ENCODE data around the gene POTEC. TPM values are rescaled to one million over a fixed set of nuclear protein-coding genes. Genes with fewer than 3 reads are reported as not detected.
"Not testable (repeated sequence)": the region's sequence is repeated elsewhere in the genome, so short reads cannot be mapped to it uniquely, and the experiment has no call there.

POTEC gene
- not detected in 2 replicates for total RNA-seq
- long read RNA-seq, result 0 reads

DNA sequence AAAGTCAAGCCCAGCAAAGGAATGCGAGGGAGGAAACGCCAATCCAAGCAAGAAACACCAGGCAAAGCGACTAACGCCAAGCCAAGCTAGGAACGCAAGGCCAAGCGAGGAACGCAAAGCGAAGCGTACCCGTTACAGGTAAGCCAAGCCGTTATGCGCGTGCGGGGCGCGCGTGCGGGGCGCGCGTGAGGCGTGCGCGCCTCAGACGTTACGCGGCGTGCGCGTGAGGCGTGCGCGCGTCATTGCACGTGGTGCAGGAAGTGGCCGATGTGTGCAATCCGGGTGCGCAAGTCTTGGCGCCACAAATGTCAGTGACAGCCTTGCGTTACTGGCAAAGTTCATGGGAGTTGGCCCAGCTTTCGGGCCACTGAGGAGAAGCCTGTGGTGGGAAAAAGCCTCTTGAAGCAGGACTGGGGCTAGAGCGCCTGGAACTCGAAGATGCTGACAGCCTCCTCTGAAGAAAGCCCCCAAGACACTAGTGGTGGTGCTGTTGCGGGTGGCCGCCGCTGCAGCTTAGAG lies at the start of gene POTEC:
POTEC (minus strand) TSS at position 155 of the 519 bp plus-strand sequence. CDS start 454 bp downstream, outside the sequence.
- H3K4me3 Mint-ChIP-seq (ENCODE audit: low read depth); H3K27me3 Mint-ChIP-seq; H3K4me1 Mint-ChIP-seq (ENCODE audit: low read depth); H3K36me3 Mint-ChIP-seq (ENCODE audit: insufficient read depth); H3K9me3 Mint-ChIP-seq (ENCODE audit: low read depth); DNase-seq (ENCODE audit: low spot score, unreplicated experiment); H3K27ac Mint-ChIP-seq: not testable (repeated sequence)

DNA sequence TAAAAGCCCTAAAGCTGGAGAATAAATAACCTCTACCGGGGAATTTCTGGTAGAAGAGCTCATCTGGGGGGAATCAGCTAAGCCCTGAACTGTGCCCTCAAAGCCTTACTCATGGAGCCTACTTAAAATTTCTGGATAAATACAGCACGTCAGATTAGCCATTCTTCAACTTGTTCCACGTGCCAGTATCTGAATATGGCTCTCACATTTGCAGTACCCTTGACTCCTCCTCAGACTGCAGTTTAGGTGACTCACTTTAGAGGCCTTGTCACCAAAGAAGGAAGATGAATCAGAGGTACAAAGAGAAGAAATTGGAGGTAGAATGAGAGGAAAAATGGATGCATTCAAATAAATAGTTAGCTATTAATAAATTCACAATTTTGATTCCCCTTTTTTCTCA lies 34.6 kb upstream of the POTEC start:
- TF ChIP-seq, protein P1, sequence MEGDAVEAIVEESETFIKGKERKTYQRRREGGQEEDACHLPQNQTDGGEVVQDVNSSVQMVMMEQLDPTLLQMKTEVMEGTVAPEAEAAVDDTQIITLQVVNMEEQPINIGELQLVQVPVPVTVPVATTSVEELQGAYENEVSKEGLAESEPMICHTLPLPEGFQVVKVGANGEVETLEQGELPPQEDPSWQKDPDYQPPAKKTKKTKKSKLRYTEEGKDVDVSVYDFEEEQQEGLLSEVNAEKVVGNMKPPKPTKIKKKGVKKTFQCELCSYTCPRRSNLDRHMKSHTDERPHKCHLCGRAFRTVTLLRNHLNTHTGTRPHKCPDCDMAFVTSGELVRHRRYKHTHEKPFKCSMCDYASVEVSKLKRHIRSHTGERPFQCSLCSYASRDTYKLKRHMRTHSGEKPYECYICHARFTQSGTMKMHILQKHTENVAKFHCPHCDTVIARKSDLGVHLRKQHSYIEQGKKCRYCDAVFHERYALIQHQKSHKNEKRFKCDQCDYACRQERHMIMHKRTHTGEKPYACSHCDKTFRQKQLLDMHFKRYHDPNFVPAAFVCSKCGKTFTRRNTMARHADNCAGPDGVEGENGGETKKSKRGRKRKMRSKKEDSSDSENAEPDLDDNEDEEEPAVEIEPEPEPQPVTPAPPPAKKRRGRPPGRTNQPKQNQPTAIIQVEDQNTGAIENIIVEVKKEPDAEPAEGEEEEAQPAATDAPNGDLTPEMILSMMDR (IDR thresholded peaks at IDR 0.05; ENCODE audit: unreplicated experiment), result no peak
- peaks cover 32% of the 10 kb centered on the region for H3K9me3 Mint-ChIP-seq (ENCODE audit: low read depth)
- no peak overlapping the region for H3K27ac Mint-ChIP-seq
- no peak for DNase-seq (ENCODE audit: low spot score, unreplicated experiment)
- no peaks in the 10 kb centered on the region for H3K4me1 Mint-ChIP-seq (ENCODE audit: low read depth)
- no peaks in the 10 kb centered on the region for H3K36me3 Mint-ChIP-seq (ENCODE audit: insufficient read depth)
- no peaks in the 10 kb centered on the region for H3K27me3 Mint-ChIP-seq
- no peak overlapping the region for H3K4me3 Mint-ChIP-seq (ENCODE audit: low read depth)

DNA sequence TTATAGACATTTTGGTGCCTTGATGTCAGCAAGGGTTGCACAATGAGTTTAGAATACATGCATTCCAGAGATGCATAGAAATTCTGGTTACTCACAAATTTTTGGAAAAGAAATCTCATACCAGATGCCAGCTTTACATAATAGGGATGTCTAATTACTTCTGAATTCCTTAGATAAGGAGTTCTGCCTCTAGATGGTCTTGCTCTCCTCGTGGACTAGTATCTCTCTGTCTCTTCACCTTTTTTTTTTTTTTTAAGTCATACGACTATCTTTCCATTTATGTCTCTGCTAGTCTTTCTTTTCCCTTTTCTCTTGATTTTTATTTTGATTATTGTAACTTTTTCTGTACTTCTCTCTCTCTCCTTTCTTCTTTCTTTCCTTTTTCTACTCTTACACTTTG lies 16.1 kb upstream of the POTEC start:
- H3K9me3 Mint-ChIP-seq (ENCODE audit: low read depth); H3K36me3 Mint-ChIP-seq (ENCODE audit: insufficient read depth); H3K4me3 Mint-ChIP-seq (ENCODE audit: low read depth); DNase-seq (ENCODE audit: low spot score, unreplicated experiment); H3K27ac Mint-ChIP-seq; H3K27me3 Mint-ChIP-seq; H3K4me1 Mint-ChIP-seq (ENCODE audit: low read depth): not testable (repeated sequence)

DNA sequence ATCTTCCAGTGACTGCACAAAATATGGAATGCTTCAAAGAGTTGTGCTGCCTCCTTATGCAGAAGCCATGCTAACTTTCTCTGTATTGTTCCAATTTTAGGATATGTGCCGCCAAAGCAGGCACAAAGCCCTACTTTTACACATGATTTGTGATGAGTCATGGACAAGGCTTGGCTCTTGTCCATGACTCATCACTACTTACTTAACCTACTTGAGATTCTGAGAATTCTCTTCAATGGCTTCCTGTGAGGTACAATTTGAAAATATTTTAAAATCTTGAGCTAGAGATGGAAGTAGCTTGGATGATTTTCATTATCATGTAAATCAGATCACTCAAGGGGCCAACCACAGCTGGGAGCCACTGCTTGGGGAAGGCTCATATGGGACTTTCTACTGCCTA lies 11.7 kb downstream of the POTEC start:
- not testable (repeated sequence) for H3K27me3 Mint-ChIP-seq; H3K27ac Mint-ChIP-seq; H3K36me3 Mint-ChIP-seq (ENCODE audit: insufficient read depth); H3K4me1 Mint-ChIP-seq (ENCODE audit: low read depth); DNase-seq (ENCODE audit: low spot score, unreplicated experiment); H3K9me3 Mint-ChIP-seq (ENCODE audit: low read depth); H3K4me3 Mint-ChIP-seq (ENCODE audit: low read depth)

DNA sequence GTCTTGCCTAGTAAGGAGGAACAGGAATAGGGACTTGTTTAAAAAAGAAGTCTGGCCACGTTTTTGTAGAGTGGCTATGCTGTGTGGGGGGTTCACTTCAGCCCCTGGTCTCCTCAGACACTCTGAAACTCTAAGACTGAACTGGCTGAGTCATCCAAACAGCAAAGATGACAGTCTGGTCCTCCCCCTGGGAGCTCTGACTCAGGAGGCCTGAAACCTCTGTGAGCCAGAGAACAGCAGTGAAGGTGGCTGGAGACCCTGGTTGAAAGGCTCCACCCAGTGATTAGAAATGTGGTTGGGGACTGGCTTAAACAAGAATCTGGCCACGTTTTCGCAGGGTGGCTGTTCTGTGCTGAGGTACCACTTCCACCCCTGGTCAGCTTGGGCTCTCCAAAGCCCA lies 32.7 kb downstream of the POTEC start:
- H3K36me3 Mint-ChIP-seq (ENCODE audit: insufficient read depth); H3K27ac Mint-ChIP-seq; H3K4me3 Mint-ChIP-seq (ENCODE audit: low read depth): not testable (repeated sequence)

DNA sequence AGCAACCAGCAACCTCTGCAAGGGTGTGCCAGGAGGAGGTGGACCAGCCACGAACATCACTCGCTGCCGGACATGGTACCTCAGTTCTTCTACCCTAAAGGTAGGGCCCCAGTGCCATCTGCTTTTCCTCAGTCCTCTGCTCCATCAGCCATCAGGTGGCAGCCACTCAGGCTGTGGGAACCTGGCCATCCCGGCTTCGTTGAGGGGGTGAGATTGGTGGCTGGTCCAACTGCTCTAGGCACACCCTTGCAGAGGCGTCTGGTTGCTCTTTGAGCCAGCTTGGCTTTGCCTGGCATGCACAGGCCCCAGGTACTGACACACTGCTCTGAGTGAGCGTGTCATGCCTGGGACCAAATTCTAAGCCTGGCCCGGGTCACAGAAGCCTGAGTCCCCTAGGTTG lies 39.7 kb downstream of the POTEC start:
- not testable (repeated sequence) for DNase-seq (ENCODE audit: low spot score, unreplicated experiment); H3K36me3 Mint-ChIP-seq (ENCODE audit: insufficient read depth); H3K4me3 Mint-ChIP-seq (ENCODE audit: low read depth); H3K27ac Mint-ChIP-seq; H3K27me3 Mint-ChIP-seq; H3K4me1 Mint-ChIP-seq (ENCODE audit: low read depth)
- H3K9me3 Mint-ChIP-seq (ENCODE audit: low read depth), result peaks cover 14% of the 10 kb centered on the region

More for the DNA sequence above, 32.7 kb downstream of the POTEC start:
- H3K27me3 Mint-ChIP-seq; DNase-seq (ENCODE audit: low spot score, unreplicated experiment); H3K4me1 Mint-ChIP-seq (ENCODE audit: low read depth): not testable (repeated sequence)
- peaks cover 17% of the 10 kb centered on the region for H3K9me3 Mint-ChIP-seq (ENCODE audit: low read depth)

DNA sequence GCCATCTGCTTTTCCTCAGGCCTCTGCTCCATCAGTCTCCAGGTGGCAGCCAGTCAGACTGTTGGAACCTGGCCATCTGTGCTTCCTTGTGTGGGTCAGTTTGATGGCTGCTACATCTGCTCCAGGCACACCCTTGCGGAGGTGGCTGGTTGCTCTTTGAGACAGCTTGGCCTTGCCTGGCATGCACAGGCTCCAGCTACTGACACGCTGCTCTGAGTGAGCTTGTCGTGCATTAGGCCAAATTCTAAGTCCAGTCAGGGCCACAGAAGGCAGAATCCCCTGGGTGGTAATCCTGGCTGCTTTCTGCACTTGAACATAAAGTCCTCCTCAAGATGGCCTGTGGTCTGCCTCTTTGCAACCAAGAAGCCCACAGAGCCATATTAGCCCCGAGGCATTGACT lies 41.5 kb downstream of the POTEC start:
- not testable (repeated sequence) for H3K27ac Mint-ChIP-seq; H3K27me3 Mint-ChIP-seq; H3K9me3 Mint-ChIP-seq (ENCODE audit: low read depth); H3K36me3 Mint-ChIP-seq (ENCODE audit: insufficient read depth); H3K4me1 Mint-ChIP-seq (ENCODE audit: low read depth); H3K4me3 Mint-ChIP-seq (ENCODE audit: low read depth); DNase-seq (ENCODE audit: low spot score, unreplicated experiment)

DNA sequence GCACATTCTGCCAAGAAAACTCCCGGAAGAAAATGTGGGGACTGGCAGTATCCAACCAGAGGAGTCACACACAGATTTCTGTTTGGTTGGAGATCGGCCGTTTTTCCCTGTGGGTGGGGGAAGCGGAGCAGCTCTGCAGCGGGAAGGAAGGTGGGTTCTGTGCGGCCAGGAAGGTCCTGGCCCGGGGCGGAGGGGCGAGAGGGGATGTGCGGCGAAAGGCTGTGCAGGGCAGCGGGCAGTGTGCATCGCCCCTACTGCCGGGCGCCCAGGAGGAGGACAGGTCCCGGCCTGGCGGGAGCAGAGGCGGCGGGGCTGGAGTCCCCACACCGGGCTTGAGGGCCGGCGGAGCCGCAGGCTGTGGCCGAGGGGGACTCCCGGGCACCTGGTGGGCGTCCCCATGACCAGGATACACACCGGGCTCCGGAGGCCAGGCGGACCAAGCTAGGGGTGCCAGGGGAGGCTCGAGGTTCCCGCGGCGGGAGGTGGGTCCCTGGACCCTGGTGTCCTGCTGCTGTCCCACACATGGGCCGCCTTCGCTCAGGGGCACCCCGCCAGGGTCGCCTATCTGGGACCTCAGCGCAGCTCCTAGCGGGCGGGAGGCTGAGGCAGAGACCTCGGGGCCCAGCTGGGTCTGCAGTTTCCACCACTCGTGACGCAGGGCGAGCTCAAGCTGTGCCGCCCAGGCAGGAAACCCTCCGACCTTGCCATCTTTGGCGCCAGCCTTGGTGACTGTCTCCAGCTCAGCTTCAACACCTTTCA lies 54.0 kb downstream of the POTEC start:
- H3K27ac Mint-ChIP-seq; H3K4me1 Mint-ChIP-seq (ENCODE audit: low read depth); H3K36me3 Mint-ChIP-seq (ENCODE audit: insufficient read depth); DNase-seq (ENCODE audit: low spot score, unreplicated experiment); H3K27me3 Mint-ChIP-seq; H3K4me3 Mint-ChIP-seq (ENCODE audit: low read depth): not testable (repeated sequence)
- H3K9me3 Mint-ChIP-seq (ENCODE audit: low read depth), result peaks cover 15% of the 10 kb centered on the region

DNA sequence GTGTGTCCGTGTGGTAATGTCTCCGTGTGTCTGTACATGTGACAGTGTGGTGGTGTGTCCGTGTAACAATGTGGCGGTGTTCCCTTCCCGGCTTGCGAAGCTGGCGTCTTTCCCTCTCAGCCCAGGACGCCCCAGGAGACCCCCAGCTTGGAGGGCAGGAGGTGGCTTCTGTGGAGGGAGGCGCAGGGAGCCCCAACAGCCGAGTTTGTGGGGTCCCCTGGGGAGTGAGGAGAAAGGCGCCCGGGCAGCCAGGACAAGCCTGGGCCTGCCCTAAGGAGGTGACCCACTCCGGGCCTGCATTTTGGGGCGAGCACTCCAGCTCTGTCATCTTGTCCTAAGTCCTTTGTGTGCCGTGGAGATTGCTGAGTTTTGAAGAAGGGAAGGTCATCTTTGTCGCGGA lies 54.6 kb downstream of the POTEC start:
- not testable (repeated sequence) for H3K4me1 Mint-ChIP-seq (ENCODE audit: low read depth); H3K27ac Mint-ChIP-seq; H3K27me3 Mint-ChIP-seq; DNase-seq (ENCODE audit: low spot score, unreplicated experiment); H3K36me3 Mint-ChIP-seq (ENCODE audit: insufficient read depth); H3K4me3 Mint-ChIP-seq (ENCODE audit: low read depth)
- H3K9me3 Mint-ChIP-seq (ENCODE audit: low read depth), result peaks cover 15% of the 10 kb centered on the region

DNA sequence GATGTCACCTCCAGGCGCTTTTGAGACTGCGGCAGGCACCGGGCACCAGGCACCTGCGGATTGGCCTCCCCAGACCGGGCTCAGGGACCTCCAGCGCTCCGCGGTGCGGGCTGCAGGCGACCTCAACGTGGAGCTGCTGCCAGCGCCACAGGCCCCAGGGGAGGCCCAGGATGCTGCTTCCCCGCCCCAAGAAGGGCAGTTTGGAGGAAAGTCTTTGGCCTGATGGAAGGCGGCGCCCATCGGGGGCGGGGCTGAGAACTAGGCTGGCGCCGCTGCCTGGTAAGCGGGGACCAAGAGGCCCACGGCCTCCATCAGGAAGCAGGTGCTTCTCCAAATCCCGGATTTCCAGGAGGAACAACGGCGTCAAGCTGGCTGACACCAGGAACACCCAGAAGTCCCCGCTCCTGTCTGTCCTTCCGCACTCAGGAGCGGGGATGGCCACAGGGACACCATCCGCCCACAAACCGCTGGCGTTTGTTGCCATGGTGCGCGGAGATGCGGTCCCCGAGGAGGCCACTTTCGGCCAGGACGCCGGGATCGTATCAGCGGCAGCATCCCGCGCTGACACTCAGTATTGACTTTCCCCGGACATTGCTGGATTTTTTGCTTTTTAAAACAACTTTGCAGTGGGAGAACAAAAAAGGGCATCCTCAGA lies 56.3 kb downstream of the POTEC start:
- H3K4me1 Mint-ChIP-seq (ENCODE audit: low read depth); H3K27me3 Mint-ChIP-seq: not testable (repeated sequence)

DNA sequence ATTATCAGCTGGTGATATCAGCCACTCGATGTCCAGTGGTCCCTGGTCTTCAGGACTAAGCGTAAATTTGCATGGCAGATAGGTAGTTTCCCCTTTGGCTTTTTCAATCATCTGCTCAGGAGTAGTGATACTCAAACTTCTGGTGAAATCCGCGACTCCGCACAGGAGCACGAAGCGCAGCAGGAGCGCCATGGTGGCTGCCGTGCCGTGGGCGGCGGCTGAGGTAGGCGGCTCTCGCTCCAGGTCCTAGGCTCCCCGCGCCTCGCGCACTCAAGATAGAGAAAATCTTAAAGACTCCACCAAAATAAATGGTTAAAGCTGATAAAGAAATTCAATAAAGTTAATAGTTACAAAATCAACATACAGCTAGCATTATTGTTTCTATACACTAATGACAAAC lies 64.3 kb downstream of the POTEC start:
- H3K36me3 Mint-ChIP-seq (ENCODE audit: insufficient read depth); H3K27me3 Mint-ChIP-seq; H3K4me1 Mint-ChIP-seq (ENCODE audit: low read depth); H3K27ac Mint-ChIP-seq; H3K4me3 Mint-ChIP-seq (ENCODE audit: low read depth); DNase-seq (ENCODE audit: low spot score, unreplicated experiment): not testable (repeated sequence)
- H3K9me3 Mint-ChIP-seq (ENCODE audit: low read depth), result peaks cover 12% of the 10 kb centered on the region

More for the DNA sequence above, 56.3 kb downstream of the POTEC start:
- not testable (repeated sequence) for H3K4me3 Mint-ChIP-seq (ENCODE audit: low read depth); H3K27ac Mint-ChIP-seq; H3K36me3 Mint-ChIP-seq (ENCODE audit: insufficient read depth); DNase-seq (ENCODE audit: low spot score, unreplicated experiment)
- peaks cover 15% of the 10 kb centered on the region for H3K9me3 Mint-ChIP-seq (ENCODE audit: low read depth)

DNA sequence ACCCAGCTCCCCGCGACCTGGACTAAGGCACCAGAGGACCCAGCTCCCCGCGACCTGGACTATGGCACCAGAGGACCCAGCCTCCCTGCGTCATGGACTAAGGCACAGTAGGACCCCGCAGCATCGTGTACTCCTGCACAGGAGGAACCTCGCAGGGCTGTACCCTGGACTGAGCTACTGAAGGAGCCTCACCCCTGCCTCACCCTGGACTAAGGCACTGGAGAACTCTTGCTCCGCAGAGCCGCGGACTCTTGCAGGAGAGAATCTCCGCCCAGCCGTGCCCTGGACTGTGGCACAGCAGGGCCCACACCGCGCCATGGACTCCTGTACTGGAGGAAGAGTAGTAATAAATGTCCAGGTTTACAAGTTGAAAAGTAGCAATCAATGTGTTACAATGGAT lies 67.9 kb downstream of the POTEC start:
- not testable (repeated sequence) for H3K4me3 Mint-ChIP-seq (ENCODE audit: low read depth); H3K4me1 Mint-ChIP-seq (ENCODE audit: low read depth)
- H3K9me3 Mint-ChIP-seq (ENCODE audit: low read depth), result peaks cover 12% of the 10 kb centered on the region

More for the DNA sequence above, 67.9 kb downstream of the POTEC start:
- not testable (repeated sequence) for H3K36me3 Mint-ChIP-seq (ENCODE audit: insufficient read depth); DNase-seq (ENCODE audit: low spot score, unreplicated experiment); H3K27ac Mint-ChIP-seq; H3K27me3 Mint-ChIP-seq
